SIG-M5 treated with dmso at 0.1 percent for 504 hours (cell line): Measurements from ENCODE around the gene LAMC3.

Experiments used
- DNase-seq: peaks from one replicate; lab custom pipeline; 2025; ENCODE audit not compliant: unreplicated experiment; lab: John Stamatoyannopoulos, UW

Gene LAMC3

DNA sequence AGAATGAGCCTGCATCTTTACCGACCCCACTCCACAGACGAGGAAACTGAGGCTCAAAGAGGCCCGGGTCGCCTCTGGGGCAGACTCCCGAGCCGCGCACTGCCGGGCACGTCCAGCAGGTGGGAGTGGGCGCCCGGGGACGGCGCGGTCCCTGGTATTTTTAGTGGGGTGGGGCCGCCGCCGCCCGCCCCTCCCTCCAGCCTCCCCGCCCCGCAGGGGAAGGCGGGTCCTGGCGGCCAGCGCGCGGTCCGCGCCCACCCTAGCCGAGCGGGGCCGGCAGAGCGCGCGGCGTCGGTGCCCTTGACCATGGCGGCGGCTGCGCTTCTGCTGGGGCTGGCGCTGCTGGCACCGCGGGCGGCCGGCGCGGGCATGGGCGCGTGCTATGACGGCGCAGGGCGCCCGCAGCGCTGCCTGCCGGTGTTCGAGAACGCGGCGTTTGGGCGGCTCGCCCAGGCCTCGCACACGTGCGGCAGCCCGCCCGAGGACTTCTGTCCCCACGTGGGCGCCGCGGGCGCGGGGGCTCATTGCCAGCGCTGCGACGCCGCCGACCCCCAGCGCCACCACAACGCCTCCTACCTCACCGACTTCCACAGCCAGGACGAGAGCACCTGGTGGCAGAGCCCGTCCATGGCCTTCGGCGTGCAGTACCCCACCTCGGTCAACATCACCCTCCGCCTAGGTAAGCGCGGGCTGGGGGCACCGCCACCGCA is at the start of gene LAMC3:
Gene LAMC3, plus strand, starts transcription at position 266 of the 710 bp plus-strand sequence. Its CDS starts 41 bp downstream, at position 307.
- no peak for DNase-seq

DNA sequence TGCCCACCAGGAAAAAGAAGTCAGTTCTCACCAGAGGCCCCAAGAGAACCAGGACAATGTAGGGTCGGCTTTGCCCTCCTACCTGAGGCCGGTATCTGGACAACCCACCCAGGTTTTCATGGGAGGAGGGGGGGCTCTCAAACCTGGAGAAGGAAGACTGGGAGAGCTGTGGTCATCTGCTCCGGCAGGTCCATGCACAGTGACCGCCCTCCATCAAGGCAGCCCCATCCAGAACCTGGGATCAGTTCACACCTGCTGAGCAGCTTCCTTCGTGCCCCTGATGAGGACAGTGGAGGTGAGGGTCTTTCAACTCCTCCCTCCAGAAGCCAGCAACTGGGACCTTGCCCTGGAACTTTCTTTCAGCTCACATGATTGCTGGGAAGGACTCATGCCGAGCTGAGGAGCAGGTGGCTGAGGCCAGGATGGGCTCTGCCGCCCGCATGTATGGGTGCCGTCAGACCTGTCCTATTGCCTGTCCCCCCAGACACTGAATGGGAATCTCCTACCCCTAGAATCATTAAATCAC is 49.1 kb upstream of the LAMC3 start:
- no peak for DNase-seq

DNA sequence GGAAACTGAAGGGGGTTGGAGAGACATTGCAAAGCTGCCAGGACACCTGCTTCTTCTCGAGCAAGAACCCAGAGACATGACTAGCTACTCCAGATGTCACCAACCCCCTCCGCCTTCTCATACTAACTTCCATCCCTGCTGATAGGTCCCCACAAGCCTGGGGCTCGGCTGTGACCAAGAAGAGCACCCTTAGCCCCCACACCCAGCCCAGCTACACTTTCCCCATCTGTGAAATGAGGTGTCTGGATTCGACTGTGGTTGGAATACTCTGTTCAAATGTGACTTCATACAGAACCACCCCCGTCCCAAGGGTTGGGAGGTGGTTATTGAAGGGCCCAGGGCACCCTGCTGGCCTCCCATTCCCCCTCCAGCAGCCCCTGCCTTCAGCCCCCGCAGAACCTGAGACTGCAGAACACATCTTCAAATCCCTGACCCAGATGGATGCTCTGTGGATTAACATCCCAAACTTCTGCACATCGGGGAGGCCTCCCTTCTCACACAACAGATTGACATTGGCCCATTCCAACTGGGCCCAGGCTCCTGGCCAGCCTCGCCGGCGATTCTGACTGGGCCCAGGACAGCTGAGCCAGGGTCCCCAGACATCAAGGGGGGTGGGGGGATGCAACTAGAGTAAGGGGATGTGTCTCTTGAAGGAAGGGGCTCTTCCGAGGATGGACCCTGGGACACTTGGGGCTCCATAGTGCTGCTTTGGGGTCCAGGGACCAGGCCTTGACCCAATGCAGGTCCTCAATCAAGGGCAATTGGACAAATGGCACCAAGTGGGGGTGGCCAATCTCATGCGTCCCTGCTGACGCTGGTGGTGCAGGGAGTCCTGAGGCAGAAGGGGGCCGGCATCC is 48.2 kb upstream of the LAMC3 start:
- no peak for DNase-seq

DNA sequence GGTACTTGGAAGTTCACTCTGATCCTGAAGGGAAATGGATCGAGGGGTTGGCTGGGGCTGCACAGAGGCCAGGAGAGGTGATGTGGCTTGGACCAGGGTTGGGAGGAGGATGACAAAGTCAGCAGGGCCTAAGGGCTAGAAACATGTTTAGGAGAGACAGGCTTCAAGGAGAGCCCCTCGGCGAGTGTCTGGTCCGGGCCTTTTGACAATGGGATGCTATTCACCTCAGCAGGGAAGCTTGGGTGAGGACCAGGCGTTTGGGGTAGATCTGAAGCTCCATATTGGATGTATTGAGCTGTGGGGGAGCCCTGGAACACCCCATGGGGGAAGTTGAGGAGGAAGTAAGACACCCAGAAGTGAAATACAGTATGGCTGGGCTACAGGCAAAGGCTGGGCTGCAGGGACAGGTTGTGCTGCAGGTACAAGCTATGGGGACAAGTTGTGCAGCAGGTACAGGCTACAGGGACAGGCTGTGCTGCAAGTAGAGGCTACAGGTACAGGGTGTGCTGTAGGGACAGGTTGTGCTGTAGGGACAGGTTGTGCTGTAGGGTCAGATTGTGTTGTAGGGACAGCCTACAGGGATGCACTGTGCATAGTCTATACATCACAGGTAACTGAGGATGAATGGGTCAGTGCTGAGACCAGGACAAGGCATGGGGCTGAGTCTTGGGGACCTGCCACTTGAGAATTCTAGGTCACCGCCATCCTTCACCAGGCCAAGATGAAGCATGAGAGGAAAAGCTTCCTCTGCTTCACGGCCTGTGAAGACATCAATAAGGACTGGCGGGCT is 47.3 kb upstream of the LAMC3 start:
- DNase-seq: no peak

DNA sequence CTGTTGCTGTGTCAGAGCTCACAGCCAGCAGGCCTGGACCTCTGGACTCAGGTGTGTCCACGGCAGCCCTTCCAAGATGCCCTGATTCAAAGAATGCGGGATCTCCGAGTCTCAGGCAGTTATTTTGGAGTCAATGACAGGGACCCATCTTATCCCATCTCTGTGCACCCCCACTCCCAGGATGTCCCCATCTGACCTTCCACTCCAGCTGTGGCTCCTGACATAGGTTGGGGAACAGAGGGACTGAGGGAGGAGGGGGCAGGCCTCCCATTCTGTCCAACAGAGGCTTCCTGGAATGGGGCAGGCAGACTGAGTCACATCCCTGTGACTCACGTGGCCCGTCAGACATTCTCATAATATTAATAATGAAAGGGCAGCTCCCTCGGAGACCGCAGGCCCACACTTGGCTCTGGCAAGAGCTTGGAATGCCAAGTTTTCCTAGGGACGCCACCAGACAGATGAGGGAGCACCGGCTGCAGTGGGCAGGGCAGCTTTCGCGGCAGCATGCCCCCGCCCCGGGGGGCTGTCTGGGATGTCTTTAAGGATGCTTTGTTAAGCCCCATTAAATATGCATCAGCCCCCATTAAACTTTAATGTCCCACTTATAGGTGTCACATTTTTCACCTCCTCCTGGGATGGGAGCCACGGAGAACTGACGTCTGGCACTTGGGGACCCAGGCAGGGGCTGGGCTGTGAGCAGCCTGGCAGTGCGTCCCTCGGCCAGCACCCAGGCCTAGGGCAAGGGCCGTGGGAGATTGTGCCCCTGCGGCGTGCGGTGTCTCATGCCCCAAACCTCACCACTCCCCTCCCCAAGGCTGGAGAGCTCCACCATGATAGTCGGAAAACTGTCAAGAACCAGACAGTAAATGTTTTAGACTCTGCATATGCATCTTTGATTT is 46.3 kb upstream of the LAMC3 start:
- DNase-seq: no peak

DNA sequence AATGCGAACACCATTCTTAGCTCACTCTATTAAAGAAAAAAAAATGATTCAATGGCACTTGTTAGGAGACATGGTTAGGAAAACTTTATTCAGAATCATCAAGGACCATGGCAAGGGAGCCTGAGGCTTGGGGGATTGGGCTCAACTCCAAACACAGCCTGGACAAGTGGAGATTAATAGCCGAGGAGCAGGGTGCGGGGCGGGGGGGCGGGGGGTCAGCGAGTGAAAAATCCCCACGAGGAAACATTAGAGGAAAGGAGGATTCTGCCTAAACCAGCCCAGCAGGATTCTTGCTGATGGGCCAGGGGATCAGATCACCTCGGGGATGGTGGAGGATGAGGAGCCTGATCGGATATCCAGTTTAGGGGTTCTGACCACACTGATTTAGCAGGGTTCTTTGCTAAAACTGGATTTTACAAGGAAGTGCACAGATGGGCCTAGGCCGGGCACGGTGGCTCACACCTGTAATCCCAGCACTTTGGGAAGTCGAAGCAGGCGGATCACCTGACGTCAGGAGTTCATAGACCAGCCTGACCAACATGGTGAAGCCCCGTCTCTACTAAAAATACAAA is 45.6 kb upstream of the LAMC3 start:
- DNase-seq: no peak

- no peak for DNase-seq
Observed at GRCh38 chr9:130963916-130964315, 45.1 kb upstream of the LAMC3 start.

DNA sequence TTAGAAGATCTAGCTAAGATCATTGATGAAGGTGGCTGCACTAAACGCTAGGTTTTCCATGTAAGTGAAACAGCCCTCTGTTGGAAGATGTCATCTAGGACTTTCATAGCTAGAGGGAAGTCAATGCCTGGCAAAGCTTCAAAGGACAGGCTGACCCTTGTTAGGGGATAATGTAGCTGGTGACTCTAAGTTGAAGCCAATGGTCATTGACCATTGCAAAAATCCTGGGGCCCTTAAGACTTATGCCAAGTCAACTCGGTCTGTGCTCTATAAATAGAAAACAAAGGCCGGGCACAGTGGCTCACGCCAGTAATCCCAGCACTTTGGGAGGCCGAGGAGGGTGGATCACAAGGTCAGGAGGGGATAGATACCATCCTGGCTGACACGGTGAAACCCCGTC is 43.3 kb upstream of the LAMC3 start:
- no peak for DNase-seq

DNA sequence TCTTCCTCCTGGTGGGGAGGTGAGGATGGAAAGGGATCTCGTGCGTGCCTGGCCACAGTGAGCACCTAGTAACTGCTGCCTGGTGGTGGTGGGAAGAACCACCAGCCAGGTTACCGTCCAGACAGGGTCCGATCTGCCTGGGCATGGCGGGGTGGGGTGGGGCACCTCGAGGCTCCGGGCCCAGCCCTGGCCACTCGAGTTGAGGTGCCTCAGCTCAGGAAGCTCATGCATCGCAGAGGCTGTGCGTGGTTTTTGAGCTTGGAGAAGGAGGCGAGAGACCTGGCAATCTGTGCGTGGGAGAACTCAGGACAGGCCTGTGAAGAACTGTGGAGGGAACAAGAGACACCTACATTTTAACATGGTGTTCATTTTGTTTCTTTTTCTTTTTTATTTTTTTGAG is 38.9 kb upstream of the LAMC3 start:
- DNase-seq: no peak

DNA sequence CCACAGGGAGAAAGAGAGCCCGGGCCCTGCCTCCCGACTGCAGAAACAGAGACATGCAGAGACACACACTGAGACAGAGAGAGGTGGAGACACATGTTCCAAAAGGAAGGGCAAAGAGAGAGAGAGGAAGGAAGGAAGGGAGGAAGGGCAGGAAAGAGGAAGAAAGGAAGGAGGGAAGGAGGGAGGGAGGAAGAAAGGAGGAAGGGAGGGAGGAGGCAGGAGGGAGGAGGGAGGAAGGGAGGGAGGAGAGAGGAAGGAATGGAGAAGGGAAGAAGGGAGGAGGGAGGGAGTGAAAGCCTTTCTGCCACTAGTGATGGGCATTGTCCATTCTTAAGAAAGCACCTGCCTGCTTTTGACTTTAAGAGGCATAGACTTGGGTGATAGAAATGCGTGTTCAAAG is 38.1 kb upstream of the LAMC3 start:
- no peak for DNase-seq

- no peak for DNase-seq
Observed at GRCh38 chr9:130971294-130971849, 37.6 kb upstream of the LAMC3 start.

DNA sequence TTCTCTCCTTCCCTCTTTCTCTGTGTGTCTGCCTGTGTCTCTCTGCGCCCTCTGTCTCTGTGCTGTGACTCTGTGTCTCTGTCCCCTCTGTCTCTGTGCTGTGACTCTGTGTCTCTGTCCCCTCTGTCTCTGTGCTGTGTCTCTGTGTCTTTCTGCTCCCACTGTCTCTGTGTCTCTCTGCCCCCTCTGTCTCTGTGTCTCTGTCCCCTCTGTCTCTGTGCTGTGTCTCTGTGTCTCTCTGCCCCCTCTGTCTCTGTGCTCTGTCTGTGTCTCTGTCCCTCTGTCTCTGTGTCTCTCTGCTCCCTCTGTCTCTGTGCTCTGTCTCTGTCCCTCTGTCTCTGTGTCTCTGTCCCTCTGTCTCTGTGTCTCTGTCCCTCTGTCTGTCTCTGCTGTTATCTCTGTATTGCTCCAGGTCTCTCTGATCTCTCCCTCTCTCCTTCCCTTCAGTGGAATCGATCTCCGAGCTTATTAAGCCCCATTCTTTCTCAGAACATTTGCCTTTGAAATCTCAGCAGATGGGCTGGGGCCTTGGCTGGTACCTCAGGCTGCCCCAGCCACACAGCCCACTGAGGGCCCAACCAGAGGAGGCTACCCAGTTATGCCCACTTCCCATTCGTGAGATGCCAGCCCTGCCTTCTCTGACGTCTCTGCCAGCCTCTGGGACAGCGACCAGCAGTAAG is 36.6 kb upstream of the LAMC3 start:
- DNase-seq: no peak

- no peak for DNase-seq
Observed at GRCh38 chr9:130972957-130973685, 35.9 kb upstream of the LAMC3 start.

DNA sequence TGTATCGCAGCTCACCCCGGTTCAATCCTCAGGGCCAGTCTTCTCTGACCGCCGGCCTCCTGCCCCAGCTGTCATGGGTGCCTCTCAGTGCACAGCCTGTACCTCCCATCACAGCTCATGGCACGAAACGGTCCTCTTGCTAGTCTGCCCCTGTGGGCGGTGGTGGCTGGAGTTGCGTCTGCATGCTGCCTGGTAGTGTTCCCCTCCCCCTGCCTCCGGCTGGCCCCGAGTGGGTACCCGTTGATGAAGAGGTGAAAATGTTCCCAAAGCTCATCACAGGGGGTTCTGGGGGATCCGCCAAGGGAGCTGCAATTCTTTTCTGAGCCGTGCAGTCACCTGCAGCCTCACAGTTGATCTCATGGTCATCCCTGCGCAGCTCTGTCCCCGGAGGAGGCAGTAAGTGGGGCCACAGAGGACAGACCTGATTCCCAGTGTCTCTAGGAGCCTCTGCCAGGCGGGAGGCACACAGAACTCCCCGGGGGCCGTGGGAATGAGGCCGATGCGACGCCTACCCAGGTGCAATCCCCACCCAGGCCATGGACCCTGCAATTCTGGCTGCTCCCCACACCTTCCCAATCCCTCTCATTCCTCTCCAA is 35.2 kb upstream of the LAMC3 start:
- no peak for DNase-seq

GRCh38 chr9:130974697-130975096 is 34.3 kb upstream of the LAMC3 start:
- DNase-seq: no peak

GRCh38 chr9:130975156-130975555 is 33.8 kb upstream of the LAMC3 start:
- DNase-seq: no peak

- no peak for DNase-seq
Observed at GRCh38 chr9:130975932-130976841, 32.8 kb upstream of the LAMC3 start.
